SW 1271 (cell line): ENCODE data around the gene HELZ2.

ENCODE experiments used
- DNase-seq, 2 experiments: peaks; one replicate each; lab custom pipeline; 2025; lab: John Stamatoyannopoulos, UW

Gene HELZ2

GRCh38 chr20:63597651-63598478 is 23.8 kb upstream of the HELZ2 start:
- no peak for DNase-seq

GRCh38 chr20:63596423-63596822 is 22.4 kb upstream of the HELZ2 start:
- no peak for DNase-seq

- no peak for DNase-seq
Observed at GRCh38 chr20:63595416-63596127, 21.5 kb upstream of the HELZ2 start.

- no peak for DNase-seq
Observed at GRCh38 chr20:63594043-63594561, 20.1 kb upstream of the HELZ2 start.

GRCh38 chr20:63592661-63593060 is 18.6 kb upstream of the HELZ2 start:
- no peak for DNase-seq

- no peak for DNase-seq
Observed at GRCh38 chr20:63591786-63592355, 17.8 kb upstream of the HELZ2 start.

GRCh38 chr20:63591147-63591533 is 17.1 kb upstream of the HELZ2 start:
- DNase-seq: no peak

- DNase-seq: no peak
Observed at GRCh38 chr20:63590218-63591146, 16.4 kb upstream of the HELZ2 start.

- no peak for DNase-seq
Observed at GRCh38 chr20:63589261-63590217, 15.5 kb upstream of the HELZ2 start.

- no peak for DNase-seq
Observed at GRCh38 chr20:63588641-63589041, 14.6 kb upstream of the HELZ2 start.

GRCh38 chr20:63587776-63588591 is 13.9 kb upstream of the HELZ2 start:
- no peak for DNase-seq

GRCh38 chr20:63587256-63587655 is 13.2 kb upstream of the HELZ2 start:
- DNase-seq: no peak

- no peak for DNase-seq
Observed at GRCh38 chr20:63586797-63587196, 12.8 kb upstream of the HELZ2 start.

- no peak for DNase-seq
Observed at GRCh38 chr20:63585616-63586565, 11.9 kb upstream of the HELZ2 start.

GRCh38 chr20:63582382-63583063 is 8.5 kb upstream of the HELZ2 start:
- no peak for DNase-seq

GRCh38 chr20:63580796-63581461 is 6.9 kb upstream of the HELZ2 start:
- peak; percentile 17 to 21 for DNase-seq

- DNase-seq: no peak
Observed at GRCh38 chr20:63579017-63579694, 5.1 kb upstream of the HELZ2 start.
